Right atrium auricular region (tissue), 2 donors: ENCODE data around the gene CUX1. TPM values are rescaled to one million over a fixed set of nuclear protein-coding genes. Genes with fewer than 3 reads are reported as not detected.

Experiments used
- DNase-seq: peaks from one replicate; pipeline ENCODE4 v3.0.0-alpha.2; 2019; ENCODE audit warnings: low spot score
- H3K27ac ChIP-seq, 2 donors: fragments of 200-600 bp; sonication (generic); 1 replicate in 1 of 2; 2 replicates in 1 of 2; pipeline ENCODE4 v1.5.1; 2016 to 2019
- H3K27me3 ChIP-seq, 2 donors: fragments of 200-600 bp; sonication (generic); one replicate each; pipeline versions ENCODE4 v1.5.1 to v1.6.0; 2017 to 2019
- H3K36me3 ChIP-seq: fragments of 200-600 bp; sonication (generic); one replicate; pipeline ENCODE4 v1.5.1; 2016
- H3K4me1 ChIP-seq, 2 donors: fragments of 200-600 bp; sonication (generic); one replicate each; pipeline versions ENCODE4 v1.5.1 to v1.6.0; 2017 to 2019
- H3K4me3 ChIP-seq, 2 donors: fragments of 200-600 bp; sonication (generic); 1 replicate in 1 of 2; 2 replicates in 1 of 2; pipeline ENCODE4 v1.5.1; 2017 to 2019; ENCODE audit warnings: mild to moderate bottlenecking in 1 of 2, moderate library complexity in 1 of 2
- H3K9me3 ChIP-seq, 2 donors: fragments of 200-600 bp; sonication (generic); one replicate each; pipeline ENCODE4 v1.5.1; 2019
- CTCF ChIP-seq, 2 donors: fragments of 200-600 bp; sonication (generic); IDR thresholded peaks; one replicate each; pipeline ENCODE4 v1.5.1; 2019; ENCODE audit warnings: antibody characterized with exemption in 2 of 2
- total RNA-seq, 2 donors: library from RNA; depleted of rRNA; stranded (reverse); fragments of >200 nt; gene quantifications; one replicate each; pipeline ENCODE4 v1.1.0, GENCODE V29; 2016

The CUX1 gene
- total RNA-seq, 2 donors from 2014 or later: 71.1 to 94.4 TPM

DNA sequence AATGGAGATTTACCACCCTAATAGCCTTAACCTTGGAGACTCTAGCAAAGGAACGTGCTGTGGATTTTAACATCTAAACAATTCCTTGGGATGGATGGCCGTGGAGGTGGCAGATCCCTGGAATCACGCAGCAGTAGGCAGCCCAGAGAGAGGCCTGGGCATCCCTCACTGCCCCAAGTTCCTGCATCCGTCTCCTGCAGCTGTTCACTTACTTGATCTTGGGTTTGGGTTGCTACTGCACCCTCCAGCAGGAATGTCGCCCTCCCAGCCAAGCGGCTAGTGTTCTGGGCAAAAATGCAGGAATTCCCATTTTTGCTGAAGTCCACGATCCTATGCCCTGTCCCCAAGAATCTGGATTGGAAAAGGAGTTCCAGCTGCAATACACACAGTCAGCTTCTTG is 302.5 kb downstream of the CUX1 start:
- no peaks in the 10 kb centered on the region for H3K9me3 ChIP-seq
- no peak for DNase-seq
- H3K27me3 ChIP-seq: no peaks in the 10 kb centered on the region
- TF ChIP-seq CTCF (IDR thresholded peaks at IDR 0.05): no peak
- no peak overlapping the region for H3K27ac ChIP-seq
- peaks cover 3 to 16% of the 10 kb centered on the region in 2 donors for H3K4me1 ChIP-seq
- H3K4me3 ChIP-seq: no peak overlapping the region
- H3K36me3 ChIP-seq: peaks cover 22% of the 10 kb centered on the region

DNA sequence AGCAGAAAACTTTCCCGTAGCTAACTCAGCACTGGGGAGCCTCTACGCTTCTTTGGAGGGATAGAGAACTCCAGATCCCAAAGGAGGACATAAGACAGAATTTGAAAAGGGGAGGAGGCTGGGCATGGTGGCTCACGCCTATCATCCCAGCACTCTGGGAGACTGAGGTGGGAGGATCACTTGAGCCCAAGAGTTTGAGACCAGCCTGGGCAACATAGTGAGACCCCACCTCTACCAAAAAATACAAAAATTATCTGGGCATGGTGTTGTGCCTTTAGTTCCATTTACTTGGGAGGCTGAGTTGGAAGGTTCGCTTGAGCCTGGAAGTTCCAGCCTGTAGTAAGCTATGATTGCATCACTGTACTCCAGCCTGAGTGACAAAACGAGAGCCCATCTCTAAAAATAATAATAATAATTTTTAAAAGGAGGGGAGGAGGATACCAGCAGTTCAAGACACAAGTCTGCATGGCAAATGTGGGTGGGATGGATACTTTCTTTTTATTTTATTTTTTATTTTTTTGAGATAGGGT is 303.3 kb downstream of the CUX1 start:
- Histone ChIP-seq H3K27ac (no peak overlapping the region), H3K27me3 (no peaks in the 10 kb centered on the region), H3K4me1 (peaks cover 3 to 18% of the 10 kb centered on the region in 2 donors), H3K4me3 (no peak overlapping the region), H3K9me3 (no peaks in the 10 kb centered on the region), H3K36me3 (peaks cover 14% of the 10 kb centered on the region)
- no peak for DNase-seq
- no peak for TF ChIP-seq CTCF (IDR thresholded peaks at IDR 0.05)

- H3K27me3 ChIP-seq: no peaks in the 10 kb centered on the region
- H3K36me3 ChIP-seq: peaks cover 1% of the 10 kb centered on the region
- H3K27ac ChIP-seq: no peak overlapping the region
- H3K4me1 ChIP-seq: peaks cover 3 to 18% of the 10 kb centered on the region in 2 donors
- TF ChIP-seq CTCF (IDR thresholded peaks at IDR 0.05): no peak
- no peak for DNase-seq
- H3K9me3 ChIP-seq: no peaks in the 10 kb centered on the region
- H3K4me3 ChIP-seq: no peak overlapping the region
Observed at GRCh38 chr7:102122026-102122425, 304.6 kb downstream of the CUX1 start.

GRCh38 chr7:102125127-102125596 is 307.7 kb downstream of the CUX1 start:
- peaks cover 3 to 18% of the 10 kb centered on the region in 2 donors for H3K4me1 ChIP-seq
- H3K27me3 ChIP-seq: no peaks in the 10 kb centered on the region
- no peak overlapping the region for H3K4me3 ChIP-seq
- H3K36me3 ChIP-seq: no peaks in the 10 kb centered on the region
- peak in 1 of 2 donors; percentile 49 for TF ChIP-seq CTCF (IDR thresholded peaks at IDR 0.05)
- no peaks in the 10 kb centered on the region for H3K9me3 ChIP-seq
- H3K27ac ChIP-seq: peak overlapping the region; percentile 36 to 59
- DNase-seq: peak; percentile 86

DNA sequence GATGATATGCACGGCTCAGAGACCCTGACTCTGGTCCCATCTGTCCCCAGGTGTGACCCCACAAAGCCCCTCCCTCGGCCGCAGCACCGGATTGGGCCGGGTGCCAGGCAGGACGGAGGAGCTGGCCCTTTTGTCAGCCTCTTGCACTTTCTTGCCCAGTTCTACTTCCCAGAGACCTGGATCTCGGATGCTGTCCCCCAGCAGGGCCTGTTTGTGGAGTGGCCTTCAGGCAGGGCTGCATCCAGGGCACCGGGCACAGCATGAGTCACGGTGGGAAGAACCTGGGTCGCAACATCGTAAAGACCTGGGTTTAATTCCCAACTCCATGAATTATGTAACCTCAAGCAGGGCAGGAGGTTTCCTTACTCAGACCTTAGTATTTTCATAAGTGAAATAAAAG is 310.9 kb downstream of the CUX1 start:
- Histone ChIP-seq H3K27me3 (no peaks in the 10 kb centered on the region), H3K27ac (no peak overlapping the region), H3K4me1 (peaks cover 0 to 4% of the 10 kb centered on the region in 2 donors), H3K9me3 (no peaks in the 10 kb centered on the region), H3K36me3 (no peaks in the 10 kb centered on the region), H3K4me3 (no peak overlapping the region)
- no peak for TF ChIP-seq CTCF (IDR thresholded peaks at IDR 0.05)
- DNase-seq: no peak
